ELF-1 (cell line): Measurements from ENCODE around the gene PLA2G4F.
A peak's percentile ranks its signal among the peaks of the same experiment; 100 is the strongest.

ENCODE experiments used
- DNase-seq: peaks from one replicate; pipeline ENCODE4 v3.0.0-alpha.2; 2016; ENCODE audit warnings: low read depth, low spot score

The PLA2G4F gene

DNA sequence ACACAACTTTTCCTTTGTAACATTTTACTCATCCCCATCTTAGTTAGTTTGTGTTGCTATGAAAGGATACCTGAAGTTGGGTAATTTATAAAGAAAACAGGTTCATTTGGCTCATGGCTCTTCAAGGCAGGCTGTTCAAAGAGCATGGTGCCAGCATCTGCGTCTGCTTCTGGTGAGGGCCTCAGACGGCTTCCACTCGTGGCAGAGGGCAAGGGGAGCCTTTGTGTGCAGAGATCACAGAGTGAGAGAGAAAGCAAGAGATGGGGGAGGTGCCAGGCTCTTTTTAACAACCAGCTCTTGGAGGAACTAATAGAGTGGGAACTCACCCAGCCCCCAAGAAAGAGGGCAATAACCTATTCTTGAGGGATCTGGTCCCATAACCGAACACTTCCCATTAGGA lies 23.1 kb downstream of the PLA2G4F start:
- no peak for DNase-seq

DNA sequence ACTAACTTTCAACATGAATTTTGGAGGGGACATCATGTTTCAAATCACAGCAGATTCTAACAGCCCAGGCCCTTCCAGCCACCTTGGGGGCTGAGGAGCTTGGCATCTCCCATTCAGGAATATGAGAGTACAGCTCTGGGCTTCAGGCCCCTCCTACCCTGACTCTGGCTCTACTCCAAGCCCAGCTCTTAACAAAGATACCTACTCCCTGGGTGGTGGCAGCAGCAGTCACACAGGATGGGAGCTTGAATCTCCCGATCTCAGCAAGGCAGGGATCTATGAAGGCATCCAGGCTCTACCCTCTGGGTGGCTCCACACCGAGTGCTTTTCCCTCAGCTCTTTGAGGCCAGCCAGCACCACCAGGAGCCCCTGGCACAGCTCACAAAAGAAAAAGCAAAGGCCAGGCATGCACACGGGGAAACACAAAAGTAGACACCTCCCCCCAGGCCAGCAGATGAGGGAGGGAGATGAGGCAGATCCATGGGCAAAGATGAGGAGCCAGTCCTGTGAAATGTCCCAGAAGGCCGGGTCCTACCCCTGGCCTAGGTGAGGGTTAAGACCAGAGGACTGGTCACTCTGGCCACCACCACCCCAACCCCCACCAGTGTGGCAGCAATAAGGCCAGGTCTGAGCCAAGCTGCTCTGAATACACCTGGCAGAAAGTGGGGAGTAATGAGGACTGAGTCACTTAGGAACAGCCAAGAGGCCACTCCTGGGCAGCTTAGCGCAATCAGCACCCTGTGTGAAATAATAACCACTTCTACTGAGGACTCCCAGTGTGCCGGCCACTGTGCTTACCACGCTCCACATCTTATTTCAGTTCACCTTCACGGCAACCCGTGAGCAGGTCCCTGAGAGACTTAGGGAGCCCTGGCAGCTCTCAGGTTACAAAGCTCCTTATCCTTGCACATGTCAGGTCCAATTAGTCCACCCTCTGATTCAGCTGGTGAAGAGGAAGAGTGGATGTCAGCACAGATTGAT lies 24.3 kb downstream of the PLA2G4F start:
- no peak for DNase-seq

DNA sequence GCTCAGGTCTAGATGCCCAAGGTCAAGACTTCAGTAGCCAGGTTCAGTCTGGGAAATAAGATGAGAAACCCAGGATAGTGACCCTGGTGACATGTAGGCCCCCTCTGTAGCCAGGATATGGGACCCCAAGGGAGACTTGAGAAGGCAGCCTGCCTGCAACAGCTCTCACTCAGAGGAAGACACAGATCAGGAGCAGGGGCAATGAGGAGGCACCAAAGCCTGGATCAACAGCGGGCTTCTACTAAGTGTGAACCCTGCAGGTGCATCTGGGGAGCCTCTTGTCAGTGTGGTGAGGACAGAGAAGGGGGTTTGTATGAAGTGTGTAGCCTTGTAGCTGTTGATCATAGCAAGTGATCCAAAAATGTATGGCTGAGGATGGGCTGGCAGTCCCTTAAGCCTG lies 25.4 kb downstream of the PLA2G4F start:
- no peak for DNase-seq

DNA sequence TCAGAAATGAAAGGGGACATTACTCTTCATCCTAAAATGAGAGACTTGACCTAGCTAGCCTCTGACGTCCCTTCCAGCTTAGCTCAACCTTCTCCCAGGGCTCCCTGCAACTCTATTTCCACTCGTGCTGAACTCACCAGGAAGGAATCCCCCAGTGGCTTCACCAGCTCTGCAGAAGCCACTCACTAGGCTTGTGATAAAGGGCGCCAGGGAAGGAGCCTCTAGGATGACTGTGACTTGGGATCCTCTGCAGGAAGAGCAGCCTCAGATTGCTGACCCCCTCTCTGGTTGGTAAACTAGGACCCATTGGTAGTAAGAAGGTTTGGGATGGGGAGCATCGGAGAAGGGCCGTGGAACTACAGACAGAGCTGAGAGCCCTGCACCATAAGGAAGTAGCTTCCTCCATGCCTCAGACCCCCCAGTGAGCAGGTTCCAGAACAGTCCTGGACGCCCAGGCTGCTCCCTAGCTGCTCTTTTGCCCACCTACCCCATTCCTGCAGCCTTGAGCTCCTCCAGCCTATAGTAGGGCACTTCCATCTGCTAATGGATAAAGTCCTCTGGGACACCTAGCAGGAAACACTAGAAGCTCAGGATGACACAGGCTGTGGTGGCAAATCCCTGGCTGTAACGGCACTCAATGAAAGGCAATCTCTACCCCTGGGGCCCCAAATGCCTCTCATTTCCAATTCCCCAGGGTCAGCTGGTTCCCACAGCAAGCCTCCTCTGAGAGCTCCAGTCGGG lies 26.0 kb downstream of the PLA2G4F start:
- DNase-seq, result no peak

DNA sequence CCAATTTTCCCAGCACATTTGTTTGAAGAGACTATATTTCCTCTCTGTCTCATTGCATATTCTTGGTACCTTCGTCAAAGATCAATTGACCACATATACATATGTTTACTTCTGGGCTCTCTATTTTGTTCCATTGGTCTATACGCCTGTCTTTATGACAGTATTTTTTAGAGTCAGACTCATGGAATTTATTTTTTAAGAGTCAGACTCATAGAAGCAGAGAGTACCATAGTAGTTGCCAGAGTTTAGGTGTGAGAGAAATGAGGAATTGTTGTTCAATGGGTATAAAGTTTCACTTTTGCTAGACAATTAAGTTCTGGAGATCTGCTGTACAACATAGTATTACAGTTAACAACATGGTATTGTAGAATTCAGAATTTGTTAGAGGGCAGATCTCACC lies 27.1 kb downstream of the PLA2G4F start:
- DNase-seq, result no peak

DNA sequence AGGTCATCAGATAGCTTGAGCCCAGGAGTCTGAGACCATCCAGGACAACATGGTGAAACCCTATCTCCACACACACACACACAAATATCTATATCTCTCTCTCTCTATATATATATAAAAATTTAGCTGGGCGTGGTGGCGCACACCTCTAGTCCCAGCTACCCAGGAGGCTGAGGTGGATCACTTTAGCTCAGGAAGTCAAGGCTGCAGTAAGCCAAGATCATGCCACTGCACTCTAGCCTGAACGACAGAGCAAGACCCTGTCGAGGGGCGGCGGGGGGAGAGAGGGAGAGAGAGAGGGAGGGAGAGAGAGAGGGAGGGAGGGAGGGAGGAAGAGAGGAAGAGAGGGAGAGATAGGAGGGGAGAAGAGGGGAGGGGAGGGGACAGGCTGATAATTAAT lies 28.0 kb downstream of the PLA2G4F start:
- DNase-seq, result no peak

DNA sequence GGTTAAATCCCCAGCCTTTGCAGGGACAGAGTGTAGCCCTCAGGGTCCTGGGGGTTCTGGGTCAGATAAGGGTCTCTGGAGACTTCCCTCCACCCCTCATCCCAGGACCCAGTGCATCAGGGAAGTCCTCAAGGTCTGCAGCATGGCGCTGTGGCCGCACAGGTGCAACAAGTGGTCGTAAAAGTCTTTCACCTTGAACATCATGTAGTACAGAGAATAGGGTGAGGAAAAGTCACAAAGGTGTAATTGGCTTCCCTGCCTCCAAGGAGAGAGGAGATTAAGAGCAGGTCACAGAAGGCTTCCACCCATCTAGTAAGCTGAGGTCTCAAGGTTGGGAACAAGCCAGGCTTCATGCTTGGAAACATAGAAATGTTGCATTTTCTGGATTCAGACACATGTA lies 32.9 kb downstream of the PLA2G4F start:
- no peak for DNase-seq

DNA sequence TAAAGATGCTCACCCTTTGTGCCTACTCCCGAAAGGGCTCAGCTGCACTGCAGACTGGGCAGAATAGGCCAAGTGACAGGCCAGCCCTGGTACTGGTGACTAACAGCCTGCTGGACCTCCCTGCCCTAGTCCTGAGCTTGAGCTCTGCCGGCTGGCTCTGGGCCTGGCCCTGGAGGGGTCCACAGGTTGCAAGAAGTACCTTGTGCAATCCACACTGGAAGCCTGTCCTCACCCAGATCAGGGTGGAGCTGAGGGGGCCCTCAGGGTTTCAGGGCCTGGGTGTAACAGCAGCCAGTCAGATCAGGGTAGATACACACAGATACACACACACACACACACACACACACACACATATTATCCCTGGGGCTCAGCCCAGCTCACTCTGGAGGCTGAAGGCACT lies 34.8 kb downstream of the PLA2G4F start:
- DNase-seq, result peak; percentile 33

DNA sequence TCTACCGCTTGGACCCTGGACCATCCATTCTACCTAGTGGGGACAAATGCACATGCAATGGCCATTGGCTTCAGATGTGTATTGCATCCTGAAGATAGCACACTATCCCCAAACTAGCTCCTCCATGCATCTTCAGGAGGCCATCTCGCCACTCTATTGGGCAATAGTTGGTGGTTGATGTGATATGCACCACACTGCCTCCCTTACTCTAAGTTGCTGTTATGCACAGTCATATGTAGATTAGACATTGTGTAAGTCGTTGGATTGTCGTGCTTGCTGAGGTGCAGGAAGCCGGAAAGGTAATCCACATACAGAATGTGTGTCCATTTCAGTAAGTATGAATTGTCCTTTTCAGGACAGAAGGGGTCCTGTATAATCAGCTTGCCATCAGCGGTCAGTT lies 35.4 kb downstream of the PLA2G4F start:
- no peak for DNase-seq

DNA sequence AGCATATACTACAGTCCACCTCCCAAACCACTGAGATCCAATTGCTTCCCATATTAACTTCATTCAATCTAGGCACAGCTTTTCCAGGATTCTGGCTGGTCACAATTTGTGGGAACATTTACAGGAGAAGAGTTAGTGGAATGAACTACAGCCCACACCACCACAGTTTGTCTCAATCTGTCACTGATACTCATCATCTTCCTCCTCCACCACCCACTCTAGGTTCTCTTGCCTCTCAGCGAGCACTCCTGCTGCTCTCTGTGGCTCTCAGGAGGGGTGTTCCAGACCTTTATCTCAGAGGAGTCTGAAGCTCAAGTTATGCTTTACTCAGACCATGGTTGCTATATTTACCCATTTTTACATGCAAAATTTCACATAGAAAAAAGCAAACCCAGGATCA lies 36.2 kb downstream of the PLA2G4F start:
- DNase-seq, result no peak

DNA sequence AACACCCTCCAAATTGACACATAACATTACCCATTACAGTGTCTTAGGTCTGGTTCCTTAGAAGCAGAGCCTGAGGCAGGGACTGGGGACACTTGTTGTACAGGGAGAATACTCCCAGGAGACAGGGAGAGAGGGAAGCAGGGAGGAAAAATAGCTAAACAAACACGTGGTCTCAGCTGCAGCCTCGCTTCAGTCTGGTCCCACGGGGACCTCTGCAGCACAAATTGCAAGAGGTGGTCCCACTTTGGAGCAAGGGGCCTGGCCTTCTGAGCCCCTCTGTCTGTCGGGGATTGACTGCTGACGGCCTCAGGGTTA lies 37.0 kb downstream of the PLA2G4F start:
- DNase-seq, result no peak

DNA sequence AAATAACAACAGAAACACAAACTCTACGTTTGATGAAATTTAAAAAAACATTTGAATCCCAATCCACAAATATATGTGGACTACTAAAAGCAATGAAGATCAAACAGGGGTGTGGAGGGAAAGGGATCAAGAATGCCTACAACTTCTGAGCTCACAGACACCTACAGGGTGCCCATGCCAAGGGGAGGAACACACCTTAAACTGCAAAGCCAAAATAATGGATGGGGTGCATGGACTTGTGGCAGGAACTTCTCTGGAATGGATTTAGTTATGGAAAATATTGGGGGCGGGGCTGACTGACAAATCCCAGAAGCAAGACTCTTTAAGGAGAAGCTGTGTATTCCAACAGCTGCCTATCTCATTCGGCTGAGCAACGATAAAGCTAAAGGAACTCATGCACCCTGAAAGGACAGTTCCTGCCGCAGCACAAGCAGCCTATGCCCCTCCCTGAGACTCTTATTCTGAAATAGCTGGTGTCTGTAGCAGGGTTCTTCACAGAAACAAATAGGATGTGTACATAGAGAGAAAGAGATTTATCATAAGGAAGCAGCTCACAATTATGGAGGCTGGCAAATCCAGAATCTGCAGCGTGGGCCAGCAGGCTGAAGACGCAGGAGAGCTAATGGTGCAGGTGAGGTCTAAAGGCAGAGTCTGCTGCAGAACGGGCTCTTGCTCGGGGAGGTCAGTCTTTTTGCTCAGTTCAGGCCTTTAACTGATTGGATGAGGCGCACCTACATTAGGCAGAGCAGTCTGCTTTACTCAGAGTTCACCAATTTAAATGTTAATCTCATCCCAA lies 37.6 kb downstream of the PLA2G4F start:
- DNase-seq, result peak; percentile 48

DNA sequence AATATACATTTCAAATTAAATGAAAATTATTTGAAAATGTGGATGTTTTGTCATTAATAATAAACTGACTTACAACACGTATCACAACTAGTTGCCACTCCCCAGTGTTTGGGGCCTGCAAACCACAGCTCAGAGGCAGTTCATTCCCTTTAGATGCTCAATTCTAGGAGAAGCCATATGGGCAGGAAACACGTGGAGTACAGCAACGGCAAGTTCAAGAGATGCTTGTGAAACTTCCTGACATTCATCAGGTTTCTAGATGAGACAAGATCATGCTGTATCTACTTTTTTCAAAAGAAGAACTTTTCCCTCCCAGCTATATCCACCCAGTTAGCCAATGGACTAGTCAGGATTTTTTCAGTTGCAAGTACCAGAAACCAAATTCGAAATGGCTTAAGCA lies 44.5 kb downstream of the PLA2G4F start:
- no peak for DNase-seq

DNA sequence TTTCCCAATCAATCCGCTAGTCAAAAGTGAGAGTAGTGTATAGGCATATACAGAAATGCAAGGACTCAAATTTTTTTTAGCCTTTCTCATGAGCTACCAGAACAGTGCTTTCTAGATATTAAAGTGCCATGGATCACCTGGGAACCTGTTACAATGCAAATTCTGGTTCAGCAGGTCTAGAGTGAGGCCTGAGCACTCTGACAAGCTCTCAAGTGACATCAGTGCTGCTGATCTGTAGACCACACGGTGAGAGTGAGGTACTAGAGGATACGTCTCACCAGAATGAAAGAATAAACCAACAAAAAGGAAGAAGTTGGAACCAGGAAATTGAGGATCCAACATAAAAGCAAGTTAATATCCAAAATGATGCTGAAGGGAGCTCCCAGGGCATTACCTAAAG lies 46.1 kb downstream of the PLA2G4F start:
- no peak for DNase-seq

DNA sequence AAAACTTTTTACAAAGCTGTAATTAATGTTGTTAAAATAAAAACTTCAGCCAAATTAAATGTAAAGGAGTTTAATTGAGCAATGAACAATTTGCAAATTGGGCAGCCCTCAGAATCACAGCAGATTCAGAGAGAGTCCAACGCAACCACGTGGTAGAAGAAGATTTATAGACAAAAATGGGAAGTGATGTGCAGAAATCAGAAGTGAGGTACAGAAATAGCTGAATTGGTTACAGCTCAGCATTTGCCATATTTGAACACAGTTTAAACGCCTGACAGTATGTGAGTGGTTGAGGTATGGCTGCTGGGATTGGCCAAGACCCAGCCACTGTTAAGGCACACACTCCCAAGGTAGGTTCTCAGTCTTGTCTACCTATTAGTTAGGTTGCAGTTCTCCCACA lies 47.6 kb downstream of the PLA2G4F start:
- DNase-seq, result no peak

DNA sequence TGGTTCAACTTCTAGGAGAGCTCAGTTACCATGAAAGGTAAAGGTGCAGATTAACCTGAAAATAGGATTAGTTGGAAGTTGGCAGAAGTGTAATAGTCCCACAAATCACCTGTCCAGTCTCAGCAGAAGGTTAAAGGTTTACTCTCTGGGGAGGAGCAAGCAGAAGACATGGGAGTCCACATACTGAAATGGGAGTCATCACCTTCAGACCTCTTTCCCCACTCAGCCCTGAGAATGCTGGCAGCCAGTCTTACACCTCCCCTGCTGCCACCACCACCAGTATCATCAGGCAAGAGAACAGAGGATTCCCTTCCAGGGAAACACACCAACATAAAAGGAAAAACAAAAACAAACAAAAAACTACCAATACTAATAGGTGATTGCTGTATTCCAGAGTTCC lies 48.2 kb downstream of the PLA2G4F start:
- DNase-seq, result no peak

DNA sequence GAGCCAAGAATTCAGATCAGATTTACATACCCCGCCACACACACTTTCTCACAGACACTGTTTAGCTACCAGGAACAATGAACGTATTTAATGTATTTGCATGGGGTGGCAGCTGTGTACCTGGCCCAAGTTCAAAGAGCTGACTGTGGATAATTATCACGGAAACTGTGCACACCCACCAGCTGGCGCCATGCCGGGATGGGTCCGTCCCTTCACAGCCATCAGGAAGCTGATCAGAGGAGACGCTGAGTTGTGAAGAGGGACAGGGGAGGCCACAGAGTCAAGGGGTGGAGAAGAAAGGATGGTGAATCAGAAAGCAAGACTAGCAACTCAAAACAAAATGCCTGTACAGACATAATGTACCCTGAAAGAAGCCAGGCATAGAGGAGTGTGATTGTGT lies 49.0 kb downstream of the PLA2G4F start:
- DNase-seq, result no peak

DNA sequence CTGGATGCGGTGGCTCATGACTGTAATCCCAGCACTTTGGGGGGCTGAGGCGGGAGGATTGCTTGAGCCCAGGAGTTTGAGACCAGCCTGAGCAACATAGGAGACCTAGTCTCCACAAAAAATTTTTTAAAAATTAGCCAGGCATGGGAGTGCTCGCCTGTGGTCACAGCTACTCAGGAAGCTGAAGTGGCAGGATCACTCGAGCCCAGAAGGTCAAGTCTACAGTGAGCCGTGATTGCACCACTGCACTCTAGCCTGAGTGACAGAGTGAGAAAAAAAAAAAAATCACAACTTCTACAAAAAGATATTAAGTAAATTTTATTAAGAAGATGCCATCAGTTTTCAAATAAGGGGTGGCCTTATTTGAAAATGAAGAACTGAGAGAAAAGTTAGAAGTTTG lies 50.1 kb downstream of the PLA2G4F start:
- DNase-seq, result no peak

DNA sequence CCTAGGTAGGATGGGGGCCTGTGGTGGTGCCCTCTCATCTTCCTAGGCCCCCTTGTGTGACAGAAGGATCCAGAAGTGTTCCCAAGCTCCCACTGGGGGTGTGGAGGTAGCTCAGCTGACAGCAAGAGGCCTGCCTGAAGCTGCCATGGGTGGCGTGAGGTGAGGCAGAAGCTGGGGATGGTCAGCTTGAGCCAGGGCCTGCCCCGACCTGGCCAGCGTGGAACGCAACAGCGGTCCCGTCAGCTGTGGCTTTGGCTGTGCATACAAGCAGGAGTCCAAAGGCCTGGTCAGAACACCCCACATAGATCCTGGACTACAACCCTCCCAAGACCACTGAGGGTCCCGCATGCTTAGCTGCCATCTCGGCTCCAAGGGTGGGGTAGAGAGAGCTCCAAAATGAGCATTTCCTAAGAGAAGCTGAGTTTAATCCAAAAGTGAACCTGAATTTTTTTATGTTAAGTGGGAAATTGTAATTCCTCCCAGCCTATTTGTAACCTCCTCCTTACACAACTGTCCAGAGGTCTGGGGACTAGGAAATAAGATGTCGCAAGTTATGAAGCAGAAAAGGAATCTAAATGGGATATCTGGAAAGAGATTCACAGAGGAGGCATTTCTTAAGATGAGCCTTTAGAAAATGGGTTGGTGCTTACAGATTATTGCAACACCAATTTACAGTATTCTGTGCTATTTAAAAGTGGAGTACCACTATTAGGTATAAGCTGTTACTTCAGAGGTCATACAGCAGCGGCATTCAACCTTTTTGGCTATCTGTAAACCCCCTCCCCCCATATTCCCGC lies 52.1 kb downstream of the PLA2G4F start:
- DNase-seq, result no peak

DNA sequence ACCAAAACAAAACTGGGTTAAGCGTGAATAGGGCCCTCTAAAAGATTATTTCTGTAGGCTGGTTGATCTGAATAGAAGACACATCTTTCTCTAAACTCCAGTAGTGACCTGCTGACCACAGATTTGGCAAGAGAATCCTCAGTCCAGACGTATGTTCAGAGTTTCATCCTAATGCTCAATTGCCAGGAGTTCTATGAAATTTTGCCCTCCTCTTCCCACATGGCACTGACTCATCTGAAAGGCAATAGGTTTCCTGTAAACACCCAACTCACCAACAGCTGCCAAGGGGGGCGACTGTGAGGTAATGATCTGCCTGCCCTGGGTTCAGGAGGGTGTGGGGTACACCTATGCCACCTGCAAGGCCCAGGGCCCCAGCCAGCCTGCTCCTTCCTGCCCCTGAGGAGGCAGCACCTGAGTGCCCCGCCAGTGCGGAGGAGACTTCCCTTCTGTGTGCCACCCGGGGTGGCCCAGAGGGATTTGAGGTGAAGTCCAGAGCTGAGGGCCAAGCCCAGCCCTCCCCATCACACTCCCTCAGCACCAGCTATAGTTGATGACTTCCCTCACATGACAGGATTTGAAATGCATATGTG lies 53.7 kb downstream of the PLA2G4F start:
- no peak for DNase-seq

DNA sequence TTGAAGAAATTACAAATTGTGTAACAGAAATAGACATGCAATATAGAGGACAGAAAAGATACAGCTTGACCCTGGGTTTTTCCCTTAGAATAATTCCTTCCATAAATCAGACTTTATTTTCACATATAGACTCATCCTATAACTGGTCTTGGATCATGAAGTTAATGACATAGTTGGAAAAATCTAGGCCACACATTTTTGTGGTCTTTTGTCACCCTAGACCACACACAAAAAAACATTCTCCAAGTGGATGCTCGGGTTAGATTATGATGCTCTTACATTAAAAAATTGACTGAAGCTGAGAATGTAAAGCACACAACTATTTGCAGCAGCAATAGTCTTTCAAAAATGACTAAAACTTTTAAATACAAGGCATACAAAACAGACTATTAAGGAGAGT lies 54.6 kb downstream of the PLA2G4F start:
- DNase-seq, result no peak
